Esophagus muscularis mucosa (tissue), 4 donors: ENCODE measurements around the gene KYNU. TPM values are rescaled to one million over a fixed set of nuclear protein-coding genes. Genes with fewer than 3 reads are reported as not detected.
"Not testable (repeated sequence)": the region's sequence is repeated elsewhere in the genome, so short reads cannot be mapped to it uniquely, and the experiment has no call there.

Experiments used
- DNase-seq: peaks from one replicate; pipeline ENCODE4 v3.0.0-alpha.2; 2017; ENCODE audit errors: extremely low spot score
- H3K27ac ChIP-seq, 4 donors: fragments of 200-600 bp; sonication (generic); replicated peaks in 1 of 4; 1 replicate in 3 of 4; 2 replicates in 1 of 4; pipeline ENCODE4 v1.5.1; 2016 to 2019; ENCODE audit warnings: mild to moderate bottlenecking in 1 of 4
- H3K27me3 ChIP-seq, 4 donors: fragments of 200-600 bp; sonication (generic); one replicate each; pipeline versions ENCODE4 v1.5.1 to v1.6.0; 2016 to 2019
- H3K36me3 ChIP-seq, 4 donors: fragments of 200-600 bp; sonication (generic); one replicate each; pipeline ENCODE4 v1.5.1; 2016 to 2019
- H3K4me1 ChIP-seq, 4 donors: fragments of 200-600 bp; sonication (generic); one replicate each; pipeline ENCODE4 v1.5.1; 2016 to 2019
- H3K4me3 ChIP-seq, 4 donors: fragments of 200-600 bp; sonication (generic); 1 replicate in 2 of 4; 2 replicates in 2 of 4; pipeline ENCODE4 v1.5.1; 2016 to 2019; ENCODE audit warnings: mild to moderate bottlenecking in 4 of 4, moderate library complexity in 1 of 4
- H3K9me3 ChIP-seq, 4 donors: fragments of 200-600 bp; sonication (generic); 1 replicate in 3 of 4; 2 replicates in 1 of 4; pipeline ENCODE4 v1.5.1; 2016 to 2019
- EP300 ChIP-seq: sonication (generic); formaldehyde crosslinking; IDR thresholded peaks from one replicate; pipeline ENCODE4 v1.6.1; 2017; ENCODE audit warnings: antibody characterized with exemption
- POLR2A ChIP-seq: fragments of 450-650 bp; IDR thresholded peaks from one replicate; pipeline ENCODE4 v1.6.1; 2017; ENCODE audit warnings: antibody characterized with exemption, moderate library complexity, mild to moderate bottlenecking, low read depth
- POLR2AphosphoS5 ChIP-seq, 2 donors: sonication (generic); formaldehyde crosslinking; IDR thresholded peaks; one replicate each; pipeline ENCODE4 v1.6.1; 2017; ENCODE audit warnings: antibody characterized with exemption in 2 of 2
- WGBS: methylation state at CpG from one replicate; pipeline ENCODE4 v1.1.5; 2018; 5-methylcytosine and 5-hydroxymethylcytosine counted together
- intact Hi-C: fragments of 100-400 bp; cut with DNase I; formaldehyde crosslinking; loops from one replicate; pipeline ENCODE4 v1.15.1; 2023
- total RNA-seq, 4 donors: library from RNA; depleted of rRNA; stranded (reverse); fragments of >200 nt; gene quantifications; one replicate each; pipeline versions ENCODE4 v1.1.0 to v1.2.1, GENCODE V29; 2016
- TF ChIP-seq, protein P1 (sequence below), 3 experiments: fragments of 200-600 bp in 2 of 3; fragments of 450-650 bp in 1 of 3; sonication (generic) in 2 of 3; IDR thresholded peaks; one replicate each; pipeline ENCODE4 v1.5.1; 2017 to 2019; ENCODE audit warnings: antibody characterized with exemption in 3 of 3, mild to moderate bottlenecking in 2 of 3, moderate library complexity in 1 of 3

KYNU gene
- total RNA-seq, 4 donors from 2014 or later = 1.2 to 9.4 (median 3.9) TPM

DNA sequence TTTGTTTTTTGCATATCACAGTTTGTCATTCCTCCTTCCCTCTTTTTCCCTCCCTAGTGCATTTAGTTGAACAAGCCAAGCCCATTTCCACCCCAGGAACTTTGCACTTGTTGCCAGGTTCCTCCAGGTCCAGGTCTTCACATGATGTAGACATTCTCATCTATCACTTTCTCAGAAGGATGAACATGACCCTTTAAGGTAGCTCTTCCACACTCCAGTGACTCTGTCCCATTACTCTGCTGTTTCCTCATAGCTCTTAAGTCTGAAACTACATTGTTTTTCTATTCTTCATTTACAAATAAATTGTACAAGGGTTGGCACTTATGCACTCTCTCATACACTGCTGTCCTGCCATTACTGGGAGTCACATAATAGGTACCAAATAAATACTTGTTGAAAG is 6.1 kb downstream of the KYNU start:
- H3K9me3 ChIP-seq = no peaks in the 10 kb centered on the region
- TF ChIP-seq POLR2A = no peak
- TF ChIP-seq, protein P1, sequence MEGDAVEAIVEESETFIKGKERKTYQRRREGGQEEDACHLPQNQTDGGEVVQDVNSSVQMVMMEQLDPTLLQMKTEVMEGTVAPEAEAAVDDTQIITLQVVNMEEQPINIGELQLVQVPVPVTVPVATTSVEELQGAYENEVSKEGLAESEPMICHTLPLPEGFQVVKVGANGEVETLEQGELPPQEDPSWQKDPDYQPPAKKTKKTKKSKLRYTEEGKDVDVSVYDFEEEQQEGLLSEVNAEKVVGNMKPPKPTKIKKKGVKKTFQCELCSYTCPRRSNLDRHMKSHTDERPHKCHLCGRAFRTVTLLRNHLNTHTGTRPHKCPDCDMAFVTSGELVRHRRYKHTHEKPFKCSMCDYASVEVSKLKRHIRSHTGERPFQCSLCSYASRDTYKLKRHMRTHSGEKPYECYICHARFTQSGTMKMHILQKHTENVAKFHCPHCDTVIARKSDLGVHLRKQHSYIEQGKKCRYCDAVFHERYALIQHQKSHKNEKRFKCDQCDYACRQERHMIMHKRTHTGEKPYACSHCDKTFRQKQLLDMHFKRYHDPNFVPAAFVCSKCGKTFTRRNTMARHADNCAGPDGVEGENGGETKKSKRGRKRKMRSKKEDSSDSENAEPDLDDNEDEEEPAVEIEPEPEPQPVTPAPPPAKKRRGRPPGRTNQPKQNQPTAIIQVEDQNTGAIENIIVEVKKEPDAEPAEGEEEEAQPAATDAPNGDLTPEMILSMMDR (IDR thresholded peaks at IDR 0.05) = no peak
- no peak for TF ChIP-seq EP300
- no peak for TF ChIP-seq POLR2AphosphoS5 (IDR thresholded peaks at IDR 0.05)
- no peak for DNase-seq
- H3K27ac ChIP-seq = no peak overlapping the region
- H3K36me3 ChIP-seq = no peaks in the 10 kb centered on the region
- intact Hi-C loops = no loop called here
- H3K27me3 ChIP-seq = no peaks in the 10 kb centered on the region
- no peak overlapping the region for H3K4me3 ChIP-seq
- H3K4me1 ChIP-seq = no peaks in the 10 kb centered on the region

DNA sequence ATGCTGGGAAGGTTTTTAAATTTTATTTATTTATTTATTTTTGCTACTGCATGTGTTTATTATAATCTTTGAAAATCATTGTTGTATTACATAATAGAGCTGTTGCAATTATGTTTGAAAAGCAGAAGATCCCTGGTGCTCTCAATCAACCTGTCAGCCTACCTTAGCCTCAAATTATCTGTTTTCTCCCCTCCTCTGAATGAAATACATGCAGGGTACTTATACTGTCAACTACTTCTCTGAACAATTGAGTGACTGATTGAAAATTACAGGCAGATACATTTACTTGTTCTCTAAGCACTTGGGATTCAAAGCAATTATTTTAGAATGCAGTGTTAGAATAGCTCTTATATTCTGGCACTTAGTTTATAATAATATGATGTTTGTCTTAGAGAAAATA is 8.1 kb downstream of the KYNU start:
- no peak overlapping the region for H3K4me3 ChIP-seq
- intact Hi-C loops = no loop called here
- no peaks in the 10 kb centered on the region for H3K36me3 ChIP-seq
- no peaks in the 10 kb centered on the region for H3K27me3 ChIP-seq
- DNase-seq = no peak
- H3K4me1 ChIP-seq = no peaks in the 10 kb centered on the region
- H3K9me3 ChIP-seq = no peaks in the 10 kb centered on the region
- H3K27ac ChIP-seq = no peak overlapping the region
- TF ChIP-seq POLR2A (no peak), EP300 (no peak), POLR2AphosphoS5 (IDR thresholded peaks at IDR 0.05) (no peak)
- TF ChIP-seq, protein P1 (IDR thresholded peaks at IDR 0.05) = no peak

DNA sequence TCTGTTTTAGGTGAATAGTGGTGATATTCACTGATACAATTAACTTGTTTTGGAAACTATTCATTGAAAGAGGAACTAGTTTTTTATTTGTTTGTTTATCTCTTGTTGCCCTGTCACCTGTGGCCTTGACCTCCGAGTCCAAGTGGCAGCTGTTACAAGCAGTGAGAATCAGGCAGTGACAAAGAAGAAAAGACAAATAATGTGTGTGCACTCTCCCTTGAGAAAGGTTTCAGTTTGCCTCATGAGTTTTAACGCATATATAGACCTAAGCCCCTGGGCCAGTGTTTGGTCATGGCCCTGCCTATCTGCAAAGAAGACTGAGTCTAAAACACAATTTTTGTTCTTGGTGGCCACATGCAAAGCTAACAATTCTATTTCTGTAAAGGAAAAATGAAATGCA is 15.3 kb downstream of the KYNU start:
- no peak for DNase-seq
- Histone ChIP-seq H3K4me3 (no peak overlapping the region), H3K36me3 (no peaks in the 10 kb centered on the region), H3K4me1 (no peaks in the 10 kb centered on the region), H3K27ac (no peak overlapping the region), H3K9me3 (no peaks in the 10 kb centered on the region), H3K27me3 (no peaks in the 10 kb centered on the region)
- no peak for TF ChIP-seq EP300
- TF ChIP-seq POLR2A = no peak
- no peak for TF ChIP-seq POLR2AphosphoS5 (IDR thresholded peaks at IDR 0.05)
- TF ChIP-seq, protein P1 (IDR thresholded peaks at IDR 0.05) = no peak
- intact Hi-C loops = no loop called here
- 41% methylated on average over 2 of the region's 2 CpGs for WGBS

DNA sequence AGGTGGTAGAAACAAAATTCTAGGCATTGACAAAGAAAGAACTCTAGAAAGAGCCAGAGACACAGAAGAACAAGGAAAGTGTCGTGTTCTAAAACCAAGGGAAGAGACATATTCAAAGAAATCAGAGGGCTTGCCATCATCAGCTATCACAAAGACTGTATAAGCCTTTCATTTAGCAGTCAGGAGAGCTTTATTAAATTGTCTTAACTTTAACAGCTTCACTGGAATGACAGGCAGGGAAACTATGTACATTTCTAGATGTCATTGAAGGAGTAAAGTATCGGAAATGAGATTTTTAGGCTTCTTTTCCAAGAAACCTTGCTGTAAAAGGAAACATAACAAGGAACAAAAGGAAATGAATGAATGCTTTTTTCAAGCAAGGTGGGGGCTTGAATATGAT is 15.8 kb downstream of the KYNU start:
- Histone ChIP-seq H3K36me3 (no peaks in the 10 kb centered on the region), H3K27ac (no peak overlapping the region), H3K9me3 (no peaks in the 10 kb centered on the region), H3K4me1 (no peaks in the 10 kb centered on the region), H3K4me3 (no peak overlapping the region), H3K27me3 (no peaks in the 10 kb centered on the region)
- intact Hi-C loops = no loop called here
- 70% methylated on average over 2 of the region's 2 CpGs for WGBS
- no peak for DNase-seq
- TF ChIP-seq EP300 (no peak), POLR2A (no peak), POLR2AphosphoS5 (IDR thresholded peaks at IDR 0.05) (no peak)
- TF ChIP-seq, protein P1 (IDR thresholded peaks at IDR 0.05) = no peak

DNA sequence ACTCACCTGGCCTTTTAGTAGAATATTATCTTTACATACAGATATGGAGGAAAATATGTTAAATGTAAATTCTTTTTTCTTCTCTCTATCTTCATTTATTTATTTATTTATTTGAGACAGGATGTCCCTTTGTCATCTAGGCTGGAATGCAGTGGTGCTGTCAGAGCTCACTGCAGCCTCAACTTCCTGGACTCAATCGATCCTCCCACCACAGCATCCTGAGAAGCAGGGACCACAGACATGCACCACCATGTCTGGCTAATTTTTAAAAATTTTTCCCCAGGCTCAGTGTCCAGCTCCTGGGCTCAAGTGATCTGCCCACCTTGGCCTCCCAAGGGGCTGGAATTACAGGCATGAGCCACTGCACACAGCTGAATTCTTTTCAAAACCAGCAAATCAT is 20.3 kb downstream of the KYNU start:
- Histone ChIP-seq H3K9me3 (no peaks in the 10 kb centered on the region), H3K36me3 (no peaks in the 10 kb centered on the region), H3K27me3 (no peaks in the 10 kb centered on the region), H3K27ac (no peak overlapping the region), H3K4me1 (no peaks in the 10 kb centered on the region), H3K4me3 (no peak overlapping the region)
- TF ChIP-seq POLR2A (no peak), EP300 (no peak), POLR2AphosphoS5 (IDR thresholded peaks at IDR 0.05) (no peak)
- TF ChIP-seq, protein P1 (IDR thresholded peaks at IDR 0.05) = no peak
- intact Hi-C loops = no loop called here
- WGBS = 62% methylated on average over 1 of the region's 1 CpG
- no peak for DNase-seq

DNA sequence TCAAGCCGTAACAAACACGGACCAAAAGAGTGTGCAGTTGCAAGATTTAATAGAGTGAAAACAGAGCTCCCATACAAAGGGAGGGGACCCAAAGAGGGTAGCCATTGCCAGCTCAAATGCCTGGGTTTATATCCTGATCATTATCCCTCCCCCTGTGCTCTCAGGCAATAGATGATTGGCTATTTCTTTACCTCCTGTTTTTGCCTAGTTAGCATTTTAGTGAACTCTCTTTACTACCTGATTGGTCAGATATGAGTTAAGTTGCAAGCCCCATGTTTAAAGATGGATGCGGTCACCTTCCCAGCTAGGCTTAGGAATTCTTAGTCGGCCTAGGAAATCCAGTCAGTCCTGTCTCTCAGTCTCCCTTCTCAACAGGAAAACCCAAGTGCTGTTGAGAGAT is 22.9 kb downstream of the KYNU start:
- H3K9me3 ChIP-seq, H3K4me1 ChIP-seq, H3K4me3 ChIP-seq, DNase-seq, H3K27ac ChIP-seq, H3K27me3 ChIP-seq, intact Hi-C loops, H3K36me3 ChIP-seq: not testable (repeated sequence)
- 90% methylated on average over 4 of the region's 4 CpGs for WGBS
